Retinal pigment epithelial cell (primary cell): ENCODE results near the gene MYF6.
A peak's percentile ranks its signal among the peaks of the same experiment; 100 is the strongest.

Source experiments
- DNase-seq: peaks from one replicate; pipeline ENCODE4 v3.0.0-alpha.2; 2010; ENCODE audit warnings: low read depth
- H3K4me3 ChIP-seq: 2 replicates; pipeline ENCODE4 v1.5.1; 2011; ENCODE audit warnings: mild to moderate bottlenecking, low read length, control low read depth, moderate library complexity
- TF ChIP-seq, protein P1 (sequence below): conservative IDR thresholded peaks from 2 replicates; pipeline ENCODE4 v1.5.1; 2011; ENCODE audit warnings: low read depth, low read length, control low read depth, inconsistent platforms

MYF6 gene

DNA sequence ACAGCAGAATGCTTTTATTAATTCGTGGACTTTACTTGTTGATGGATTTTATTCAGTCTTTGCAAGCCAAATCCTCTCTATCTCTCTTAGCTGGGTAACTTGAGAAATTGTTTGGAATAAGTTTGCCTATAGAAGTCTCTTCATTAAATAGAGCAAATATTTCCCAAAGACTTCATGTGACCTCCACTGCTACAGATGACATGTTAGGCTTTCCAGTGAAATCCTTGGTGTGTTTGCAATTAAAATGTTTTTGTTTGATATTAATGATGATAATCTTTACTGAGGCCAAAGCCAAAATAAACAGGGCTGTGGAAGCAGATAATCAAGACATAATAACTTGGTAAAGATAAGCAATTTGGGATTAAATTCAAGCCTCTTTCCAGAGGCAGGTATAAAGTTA lies 4.4 kb downstream of the MYF6 start:
- TF ChIP-seq, protein P1, sequence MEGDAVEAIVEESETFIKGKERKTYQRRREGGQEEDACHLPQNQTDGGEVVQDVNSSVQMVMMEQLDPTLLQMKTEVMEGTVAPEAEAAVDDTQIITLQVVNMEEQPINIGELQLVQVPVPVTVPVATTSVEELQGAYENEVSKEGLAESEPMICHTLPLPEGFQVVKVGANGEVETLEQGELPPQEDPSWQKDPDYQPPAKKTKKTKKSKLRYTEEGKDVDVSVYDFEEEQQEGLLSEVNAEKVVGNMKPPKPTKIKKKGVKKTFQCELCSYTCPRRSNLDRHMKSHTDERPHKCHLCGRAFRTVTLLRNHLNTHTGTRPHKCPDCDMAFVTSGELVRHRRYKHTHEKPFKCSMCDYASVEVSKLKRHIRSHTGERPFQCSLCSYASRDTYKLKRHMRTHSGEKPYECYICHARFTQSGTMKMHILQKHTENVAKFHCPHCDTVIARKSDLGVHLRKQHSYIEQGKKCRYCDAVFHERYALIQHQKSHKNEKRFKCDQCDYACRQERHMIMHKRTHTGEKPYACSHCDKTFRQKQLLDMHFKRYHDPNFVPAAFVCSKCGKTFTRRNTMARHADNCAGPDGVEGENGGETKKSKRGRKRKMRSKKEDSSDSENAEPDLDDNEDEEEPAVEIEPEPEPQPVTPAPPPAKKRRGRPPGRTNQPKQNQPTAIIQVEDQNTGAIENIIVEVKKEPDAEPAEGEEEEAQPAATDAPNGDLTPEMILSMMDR: no peak

GRCh38 chr12:80712866-80713265 lies 5.4 kb downstream of the MYF6 start:
- no peak for DNase-seq
- no peak overlapping the region for H3K4me3 ChIP-seq
- TF ChIP-seq, protein P1: no peak

More for the DNA sequence above, 4.4 kb downstream of the MYF6 start:
- no peak overlapping the region for H3K4me3 ChIP-seq
- DNase-seq: no peak

- TF ChIP-seq, protein P1: no peak
These were observed 6.0 kb downstream of the MYF6 start for GRCh38 chr12:80713419-80713818.

GRCh38 chr12:80714055-80714454 lies 6.6 kb downstream of the MYF6 start:
- peak overlapping the region; percentile 36 for H3K4me3 ChIP-seq
- TF ChIP-seq, protein P1: no peak
- DNase-seq: no peak

More at GRCh38 chr12:80713419-80713818, 6.0 kb downstream of the MYF6 start:
- no peak for DNase-seq
- H3K4me3 ChIP-seq: no peak overlapping the region

DNA sequence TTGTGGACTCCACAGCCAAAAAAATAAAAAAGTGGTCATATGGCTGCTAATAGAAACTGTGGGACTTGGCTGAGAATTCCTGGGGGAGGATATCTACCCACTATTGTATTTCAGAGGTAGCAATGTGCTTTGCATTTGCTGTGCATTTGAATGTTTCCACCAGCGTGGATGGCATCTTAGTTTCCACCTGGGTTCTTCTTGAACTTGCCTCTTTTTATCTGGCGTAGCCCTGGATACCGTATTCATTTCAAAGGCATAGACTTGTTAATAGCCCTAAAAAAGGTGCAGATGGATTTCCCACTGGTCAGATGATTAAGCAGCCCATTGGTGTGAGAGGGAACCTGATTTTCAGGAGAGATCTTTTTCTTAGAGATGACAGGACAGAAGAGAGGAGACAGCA lies 7.4 kb downstream of the MYF6 start:
- TF ChIP-seq, protein P1: no peak
- DNase-seq: no peak
- no peak overlapping the region for H3K4me3 ChIP-seq

DNA sequence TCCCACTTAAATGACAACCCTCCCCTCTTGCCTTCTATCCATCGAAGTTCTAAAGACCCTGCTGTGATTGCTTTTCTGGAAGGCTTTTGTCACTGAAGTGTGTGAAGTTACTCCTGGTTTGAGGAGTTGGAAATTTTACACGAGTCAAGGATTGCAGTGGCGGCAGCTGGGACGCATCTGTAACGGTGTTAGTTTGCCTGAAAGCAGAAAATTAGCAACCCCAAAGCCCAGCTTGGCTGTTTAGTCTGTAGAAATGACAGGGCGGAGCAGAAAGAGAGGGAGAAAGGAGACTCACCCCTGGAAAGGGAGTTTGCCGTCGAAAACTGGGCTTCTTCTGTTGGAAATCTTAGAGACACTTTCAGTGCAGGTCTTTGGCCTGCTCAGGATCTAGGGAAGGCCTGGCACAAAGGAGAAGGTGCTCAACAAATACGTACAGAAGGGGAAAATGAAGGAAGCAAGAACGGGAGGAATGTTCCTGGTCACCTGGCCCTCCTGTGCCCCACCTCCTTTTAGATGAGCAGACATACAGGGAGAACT lies 8.3 kb downstream of the MYF6 start:
- H3K4me3 ChIP-seq: no peak overlapping the region
- TF ChIP-seq, protein P1: no peak
- no peak for DNase-seq

DNA sequence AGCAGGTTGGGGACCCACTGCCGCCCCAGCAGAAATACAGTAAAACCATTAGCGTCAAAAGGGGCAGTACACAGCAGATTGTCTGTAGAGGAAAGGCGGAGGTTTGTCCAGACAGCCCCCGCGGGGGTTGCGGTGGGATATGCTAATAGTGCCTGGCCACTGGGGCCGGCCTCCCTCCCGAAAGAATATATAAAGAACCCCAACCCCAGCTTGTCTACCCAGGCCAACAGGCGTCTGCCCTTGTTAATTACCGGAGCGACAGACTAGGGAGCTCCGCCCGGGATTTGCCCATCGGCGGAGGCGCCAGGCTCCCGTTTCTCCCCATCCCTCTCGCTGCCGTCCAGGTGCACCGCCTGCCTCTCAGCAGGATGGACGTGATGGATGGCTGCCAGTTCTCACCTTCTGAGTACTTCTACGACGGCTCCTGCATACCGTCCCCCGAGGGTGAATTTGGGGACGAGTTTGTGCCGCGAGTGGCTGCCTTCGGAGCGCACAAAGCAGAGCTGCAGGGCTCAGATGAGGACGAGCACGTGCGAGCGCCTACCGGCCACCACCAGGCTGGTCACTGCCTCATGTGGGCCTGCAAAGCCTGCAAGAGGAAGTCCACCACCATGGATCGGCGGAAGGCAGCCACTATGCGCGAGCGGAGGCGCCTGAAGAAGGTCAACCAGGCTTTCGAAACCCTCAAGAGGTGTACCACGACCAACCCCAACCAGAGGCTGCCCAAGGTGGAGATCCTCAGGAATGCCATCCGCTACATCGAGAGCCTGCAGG lies 9.4 kb downstream of the MYF6 start, which contains the start of gene MYF5:
Gene MYF5, plus strand, starts transcription at position 217 of the 774 bp plus-strand sequence. Its CDS starts 152 bp downstream, at position 369.
- TF ChIP-seq, protein P1: no peak
- DNase-seq: no peak
- no peak within 1 kb of the TSS for H3K4me3 ChIP-seq
